AG20443 (cell line): ENCODE results near the gene LTBP1.
"Not testable (repeated sequence)": the region's sequence is repeated elsewhere in the genome, so short reads cannot be mapped to it uniquely, and the experiment has no call there.

ENCODE experiments used
- DNase-seq: peaks from one replicate; pipeline ENCODE4 v3.0.0; 2012; ENCODE audit warnings: low spot score, mixed read lengths

LTBP1 gene

DNA sequence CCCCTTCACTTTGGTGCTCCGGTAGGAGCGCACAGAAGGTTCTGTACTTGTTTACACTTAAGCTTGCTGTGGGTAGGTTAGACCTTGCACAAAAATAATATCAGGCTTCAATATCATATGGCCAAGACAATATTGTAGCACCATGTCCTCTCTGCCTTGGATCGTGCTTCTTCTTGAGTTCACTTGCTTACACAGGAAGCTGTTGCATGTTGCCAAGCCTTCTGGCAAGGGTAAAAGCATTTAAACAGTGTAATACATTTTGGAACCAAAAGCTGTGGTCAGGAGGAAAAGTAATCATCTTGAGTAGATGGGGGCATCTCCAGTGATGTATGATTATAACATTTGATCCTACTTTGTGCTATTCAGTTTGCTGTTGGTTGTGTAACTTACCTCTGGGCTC is 197.5 kb downstream of the LTBP1 start:
- DNase-seq = no peak

DNA sequence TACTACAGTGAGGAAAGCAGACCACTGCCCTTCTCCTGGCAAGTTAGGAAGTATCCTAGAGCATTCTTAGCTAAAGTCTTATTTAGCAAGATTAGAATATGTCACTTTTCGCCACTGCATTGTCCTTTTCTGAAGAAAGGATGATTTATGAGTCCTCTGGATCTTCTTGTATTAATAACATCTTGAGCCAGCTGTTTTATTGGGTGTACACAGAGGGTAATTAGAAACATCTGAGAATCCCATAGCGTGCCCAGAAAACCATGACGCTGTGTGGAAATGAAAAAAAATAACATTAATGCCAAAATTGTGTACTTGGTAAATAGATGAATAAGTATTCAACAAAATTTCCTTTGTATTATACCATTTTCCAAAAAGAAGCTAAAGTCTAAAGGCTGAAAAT is 198.7 kb downstream of the LTBP1 start:
- DNase-seq = peak; percentile 60

DNA sequence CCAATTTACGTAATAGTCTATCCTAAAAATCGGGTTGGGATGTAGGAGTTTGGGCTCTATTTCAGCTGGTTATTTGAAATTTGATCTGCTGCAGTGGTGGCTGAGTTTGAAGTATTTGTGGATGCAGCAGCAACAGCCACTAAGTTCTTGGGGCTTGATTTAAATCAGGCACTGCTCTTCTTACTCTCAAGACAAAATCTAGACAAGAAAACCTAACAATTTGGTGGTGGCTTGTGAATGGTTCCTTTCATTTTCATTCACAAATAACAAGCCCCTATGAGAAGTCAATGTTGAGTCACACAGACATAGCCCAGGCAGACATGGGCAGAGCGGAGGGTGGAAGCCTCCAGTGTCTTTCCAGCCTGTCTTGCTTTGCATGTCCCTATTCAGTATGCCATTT is 199.3 kb downstream of the LTBP1 start:
- DNase-seq = peak; percentile 46

DNA sequence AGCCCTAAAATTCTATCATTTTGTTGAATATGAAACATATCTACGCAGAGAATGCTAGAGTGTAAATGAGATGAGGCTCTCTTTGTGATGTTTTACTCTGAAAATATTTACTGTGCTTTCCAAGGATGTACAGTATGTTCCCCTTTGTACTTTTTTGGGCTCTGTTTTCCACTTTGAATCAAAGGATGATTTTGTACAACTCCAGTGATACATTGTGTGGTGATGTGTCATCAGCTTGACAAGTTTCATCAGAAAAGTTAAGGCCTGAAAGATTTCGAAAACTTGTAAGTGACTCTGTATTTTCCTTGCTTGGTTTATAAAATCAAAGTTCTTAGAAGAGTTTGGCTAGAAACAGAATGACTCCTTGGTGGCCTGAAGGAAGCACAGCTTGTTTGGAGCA is 206.3 kb downstream of the LTBP1 start:
- DNase-seq = peak; percentile 14

DNA sequence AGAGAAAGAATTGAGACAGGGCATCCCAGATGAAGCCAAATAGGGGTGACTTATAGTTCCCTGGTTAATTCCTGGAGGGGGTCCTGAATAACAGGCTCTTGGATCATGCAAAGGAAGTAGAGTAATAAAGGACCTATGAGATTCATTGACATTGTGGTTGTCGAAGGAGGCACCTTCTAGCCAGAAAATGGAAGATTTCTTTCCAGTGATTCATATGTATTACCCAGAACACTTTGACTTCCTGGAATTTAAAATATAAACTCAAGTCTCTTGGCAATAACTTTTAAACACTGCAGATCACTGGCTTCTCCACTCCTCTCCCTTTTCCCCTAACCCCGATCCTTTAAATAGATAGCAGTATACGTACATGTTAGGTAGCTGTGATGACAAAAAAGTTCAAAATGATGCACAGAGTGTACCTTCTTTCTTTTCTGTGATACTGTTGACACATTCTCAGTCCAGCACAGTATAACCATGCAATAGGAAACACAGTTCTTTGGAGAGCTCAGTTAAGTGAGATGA is 211.8 kb downstream of the LTBP1 start:
- peak; percentile 57 for DNase-seq

DNA sequence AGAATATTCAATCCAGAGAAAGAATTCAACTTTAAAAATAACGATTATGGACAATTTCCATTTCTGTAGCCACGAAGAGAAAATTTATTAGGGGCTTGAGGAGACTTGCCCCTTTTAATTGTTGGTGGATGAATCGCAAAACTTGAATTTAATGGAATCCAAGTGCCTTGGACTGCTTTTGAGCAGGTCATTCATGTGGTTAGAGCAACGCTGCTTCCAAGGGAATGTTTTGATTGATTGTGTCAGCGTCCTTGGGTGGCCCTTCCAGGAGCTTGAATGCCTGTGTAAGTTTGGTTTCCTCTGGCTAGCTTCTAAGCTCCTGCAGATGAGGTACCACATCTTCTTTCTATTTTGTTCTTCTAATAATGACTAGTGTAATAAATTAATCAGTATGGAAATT is 213.4 kb downstream of the LTBP1 start:
- no peak for DNase-seq

DNA sequence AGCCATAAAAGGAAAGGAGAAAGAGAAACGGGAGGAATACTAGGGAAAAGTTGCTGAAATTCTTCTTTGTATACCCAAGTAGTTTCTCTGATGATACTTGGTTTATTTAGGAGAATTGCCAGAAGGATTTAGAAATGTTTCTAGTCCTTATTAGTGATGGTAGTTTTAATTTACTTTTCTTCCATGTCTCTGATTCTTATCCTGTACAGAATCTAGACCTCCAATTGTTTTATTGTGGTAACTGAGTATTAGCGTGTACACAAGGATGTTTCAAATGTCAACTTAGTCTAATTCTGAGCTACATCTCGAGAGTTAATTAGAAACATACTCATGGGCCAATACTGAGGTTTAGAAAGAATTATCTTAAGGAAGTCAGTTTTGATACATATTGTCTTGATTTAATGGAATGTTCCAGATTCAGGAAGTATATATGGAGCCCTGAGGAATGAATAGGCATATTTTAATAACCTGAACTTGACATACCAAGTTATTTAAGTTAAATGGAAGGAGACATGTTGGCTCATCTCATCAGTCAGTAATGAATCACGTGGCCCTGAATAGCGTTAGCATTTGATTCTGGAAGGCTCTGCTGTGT is 219.6 kb downstream of the LTBP1 start:
- DNase-seq = peak; percentile 24

DNA sequence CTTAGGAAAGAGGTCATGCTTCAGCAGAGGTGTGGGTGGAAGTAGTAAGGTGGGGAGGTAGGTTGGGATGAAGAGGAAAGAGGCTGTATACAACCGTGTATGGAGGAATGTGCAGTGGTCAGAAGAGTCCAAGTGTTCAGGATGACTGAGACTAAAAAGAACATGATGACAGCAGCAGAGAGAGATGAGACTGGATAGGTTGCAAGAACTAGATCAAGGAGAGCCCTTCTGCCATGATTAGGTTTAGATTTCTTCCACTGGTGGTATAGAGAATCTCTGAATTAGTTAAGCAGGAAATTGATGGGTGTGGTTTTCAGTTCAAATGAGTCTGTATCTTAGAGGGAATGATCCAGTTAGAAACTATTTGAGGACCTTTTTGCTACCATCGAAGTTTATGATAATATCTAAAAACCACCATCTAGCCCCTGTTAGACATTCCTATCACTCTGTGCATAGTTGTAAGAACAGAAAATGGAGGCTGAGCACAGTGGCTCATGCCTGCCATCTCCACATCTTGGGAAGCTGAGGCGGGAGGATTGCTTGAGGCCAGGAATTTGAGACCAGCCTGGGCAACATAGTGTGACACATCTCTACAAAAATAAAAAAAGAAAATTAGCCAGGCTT is 221.0 kb downstream of the LTBP1 start:
- peak; percentile 18 for DNase-seq

DNA sequence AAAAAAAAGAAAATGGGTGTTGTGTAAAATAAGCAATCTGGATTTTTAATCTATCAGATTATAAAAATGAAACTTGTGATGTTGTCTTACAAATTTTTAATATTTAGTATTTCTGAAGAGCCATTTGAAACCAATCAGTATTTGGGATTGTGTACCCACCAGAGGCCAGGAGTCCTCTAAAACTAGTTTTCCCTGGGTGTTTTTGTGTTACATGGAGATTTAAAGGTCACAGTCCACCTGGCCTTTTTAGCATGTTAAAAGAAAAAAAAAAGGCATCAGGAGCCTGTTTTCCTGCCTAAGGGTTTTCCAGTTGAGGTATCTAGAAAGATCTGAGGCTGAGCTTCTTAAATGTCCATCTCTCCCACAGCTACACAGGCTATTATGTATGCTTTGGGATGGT is 221.7 kb downstream of the LTBP1 start:
- no peak for DNase-seq

DNA sequence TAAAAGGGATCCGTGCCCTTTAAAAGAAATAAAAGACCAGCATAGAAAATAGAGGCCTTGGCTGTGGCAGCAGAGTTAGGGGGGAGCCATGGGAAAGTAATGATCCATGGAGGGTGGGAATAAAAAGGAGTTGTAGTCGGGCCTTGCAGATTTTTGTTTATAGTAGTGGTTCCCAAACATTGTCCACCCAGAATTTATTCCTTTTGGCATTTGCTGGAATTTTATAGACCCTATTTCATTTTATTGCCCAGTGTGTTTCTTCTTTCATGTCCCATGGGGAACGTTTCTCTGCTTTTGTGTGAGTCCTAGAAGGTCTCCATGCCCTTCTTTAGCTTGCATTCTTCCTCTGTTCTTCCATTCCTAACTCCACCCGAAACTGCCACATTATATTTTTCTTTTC is 222.2 kb downstream of the LTBP1 start:
- DNase-seq = no peak

DNA sequence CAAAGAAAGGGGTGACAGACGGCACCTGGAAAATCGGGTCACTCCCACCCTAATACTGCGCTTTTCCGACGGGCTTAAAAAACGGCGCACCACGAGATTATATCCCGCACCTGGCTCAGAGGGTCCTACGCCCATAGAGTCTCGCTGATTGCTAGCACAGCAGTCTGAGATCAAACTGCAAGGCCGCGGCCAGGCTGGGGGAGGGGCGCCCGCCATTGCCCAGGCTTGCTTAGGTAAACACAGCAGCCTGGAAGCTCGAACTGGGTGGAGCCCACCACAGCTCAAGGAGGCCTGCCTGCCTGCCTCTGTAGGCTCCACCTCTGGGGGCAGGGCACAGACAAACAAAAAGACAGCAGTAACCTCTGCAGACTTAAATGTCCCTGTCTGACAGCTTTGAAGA is 223.5 kb downstream of the LTBP1 start:
- DNase-seq = not testable (repeated sequence)

DNA sequence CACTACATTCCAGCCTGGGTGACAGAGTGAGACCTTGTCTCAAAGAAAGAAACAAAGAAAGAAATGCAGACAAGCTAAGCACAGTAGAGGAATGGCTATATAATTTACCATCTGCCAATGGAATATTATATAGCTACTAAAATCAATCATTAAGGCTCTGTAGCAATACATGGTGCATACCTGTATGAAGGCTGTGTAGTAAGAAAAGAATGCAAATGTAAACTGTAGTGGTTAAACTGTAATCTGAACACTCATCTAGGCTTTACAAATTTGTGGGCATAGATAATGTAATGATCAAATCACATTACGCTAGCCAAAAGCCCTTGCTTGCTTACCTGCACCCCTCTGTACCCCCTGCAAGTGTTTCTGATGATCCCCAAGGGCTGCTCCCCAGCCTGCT is 230.9 kb downstream of the LTBP1 start:
- DNase-seq = no peak

DNA sequence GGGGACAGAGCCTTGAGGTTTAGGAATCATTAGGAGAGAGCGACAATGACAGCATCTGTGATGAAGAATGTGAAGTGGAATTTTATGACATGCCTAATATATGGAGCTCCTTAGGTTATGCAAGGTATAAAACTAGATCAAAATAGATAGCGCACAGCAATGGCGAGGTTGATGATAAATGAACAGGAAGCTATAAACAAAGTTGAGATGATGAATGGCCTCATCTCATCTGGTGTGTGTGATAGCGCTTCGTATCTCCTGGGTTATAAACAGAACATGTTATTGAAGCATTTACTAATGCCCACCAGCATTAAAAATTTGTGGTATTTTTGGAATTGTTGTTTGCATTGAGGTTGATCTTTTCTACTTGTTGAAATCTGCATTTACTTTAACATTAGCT is 231.5 kb downstream of the LTBP1 start:
- DNase-seq = no peak

DNA sequence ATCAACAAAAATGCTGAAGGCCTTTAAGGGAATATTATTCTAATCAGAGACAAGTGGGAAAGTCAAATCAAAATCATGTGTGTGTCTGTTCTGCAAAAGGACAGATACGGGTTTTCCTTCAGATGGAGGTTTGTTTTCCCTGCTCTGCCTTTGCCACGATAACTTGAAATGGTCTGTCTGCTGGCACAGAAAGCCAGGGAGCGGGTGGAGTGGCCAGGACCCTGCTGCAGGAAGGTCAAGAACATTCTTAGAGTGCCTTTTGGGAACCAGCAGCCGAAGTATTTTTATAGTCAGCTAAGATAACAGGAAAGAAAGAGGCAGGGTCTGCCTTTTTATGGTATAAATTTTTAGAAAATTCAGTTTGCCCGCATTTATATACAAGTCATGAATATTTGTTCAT is 234.2 kb downstream of the LTBP1 start:
- DNase-seq = no peak

DNA sequence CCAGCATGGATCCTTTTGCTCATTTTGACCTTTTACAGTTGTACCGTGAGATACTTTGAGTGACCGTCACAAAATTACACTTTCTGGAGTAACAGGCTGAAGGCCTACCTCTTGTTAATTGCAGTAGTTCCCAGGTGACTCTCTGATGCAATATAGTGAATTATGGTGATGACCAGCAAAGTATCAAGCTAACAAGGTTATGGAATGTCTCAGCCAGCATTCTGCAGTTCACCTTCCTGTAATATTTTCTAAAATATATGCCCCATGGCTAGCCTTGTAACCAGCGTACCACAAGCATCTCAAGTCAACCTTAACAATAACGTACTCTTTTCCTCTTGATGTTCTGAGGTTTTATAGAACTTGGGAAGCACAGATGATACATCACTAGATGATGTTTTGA is 234.7 kb downstream of the LTBP1 start:
- DNase-seq = no peak

DNA sequence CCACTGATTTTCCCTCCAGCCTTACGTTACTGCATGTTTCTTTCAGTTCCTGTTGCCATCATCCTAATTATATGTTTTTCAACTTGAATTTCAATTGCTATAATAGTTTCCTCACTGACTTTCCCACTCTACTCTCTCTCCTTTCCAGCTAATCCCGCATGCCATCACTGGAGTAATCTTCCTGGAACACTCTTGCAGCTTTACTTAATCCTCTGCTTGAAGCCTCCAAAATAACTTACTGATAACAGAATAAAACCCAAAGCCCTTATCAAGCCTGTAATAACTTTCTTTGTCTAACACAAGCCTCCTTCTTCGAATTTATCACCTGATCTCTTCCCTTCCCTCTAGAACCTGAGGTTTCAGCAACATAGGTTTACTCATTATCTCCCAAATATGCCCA is 237.3 kb downstream of the LTBP1 start:
- no peak for DNase-seq

DNA sequence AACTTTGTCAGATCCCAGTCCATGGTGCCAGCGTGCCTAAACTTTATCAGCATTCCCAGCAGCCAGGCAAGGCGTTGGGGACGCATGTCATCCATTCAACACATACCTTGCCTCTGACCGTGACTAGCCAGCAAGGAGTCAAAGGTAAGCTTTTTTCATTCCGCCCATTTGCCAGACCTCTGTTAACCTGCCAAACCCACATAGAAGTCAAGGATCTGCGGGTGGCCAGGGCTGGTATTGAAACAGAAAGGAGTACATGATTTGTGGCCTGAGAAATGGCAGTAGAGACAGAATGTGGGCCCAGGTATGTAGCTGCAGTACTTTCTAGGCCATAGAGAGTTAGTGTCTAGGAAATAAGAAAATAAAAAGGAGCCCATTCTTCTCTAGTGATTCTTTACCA is 240.2 kb downstream of the LTBP1 start:
- no peak for DNase-seq

DNA sequence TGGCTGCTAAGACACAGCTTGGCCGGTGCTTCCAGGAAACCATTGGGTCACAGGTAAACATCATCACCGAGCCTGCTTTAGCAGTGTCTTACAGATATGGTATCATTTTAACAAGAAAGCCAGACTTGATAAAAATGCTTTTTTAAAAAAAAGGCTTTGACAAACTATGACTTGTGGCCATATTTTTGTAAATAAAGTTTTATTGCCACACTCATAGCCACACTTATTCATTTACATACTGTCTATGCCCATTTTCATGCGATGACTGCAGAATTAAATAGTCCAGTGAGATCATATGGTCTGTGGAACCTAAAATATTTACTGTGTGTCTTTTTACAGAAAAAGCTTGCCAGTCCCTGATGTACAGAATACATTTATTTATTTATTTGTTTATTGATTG is 242.0 kb downstream of the LTBP1 start:
- no peak for DNase-seq

DNA sequence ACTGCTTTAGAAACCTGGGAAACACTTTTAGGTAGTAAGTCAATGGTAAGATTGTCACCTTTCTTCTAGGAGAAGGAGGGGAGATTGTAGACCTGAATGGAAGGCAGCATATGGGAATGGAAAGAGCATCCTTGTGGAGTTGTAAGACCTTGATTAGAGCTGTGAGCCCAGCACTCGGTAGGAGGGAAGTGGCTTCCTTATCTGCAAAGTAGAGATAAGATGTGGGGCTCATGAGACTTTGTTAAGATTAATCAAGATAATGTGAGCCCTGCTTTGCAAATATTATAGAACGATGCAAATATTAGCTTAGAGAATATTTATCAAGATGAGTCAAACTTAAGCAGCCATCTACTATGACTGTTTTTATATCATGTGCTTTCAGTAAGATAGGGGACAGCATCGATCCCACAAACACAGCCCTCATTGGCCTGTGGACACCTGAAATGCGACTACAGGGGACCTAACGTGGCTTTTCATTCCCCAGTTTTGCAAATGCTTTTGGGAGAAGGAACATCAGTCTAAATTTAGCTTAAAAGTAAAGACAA is 243.7 kb downstream of the LTBP1 start:
- no peak for DNase-seq

DNA sequence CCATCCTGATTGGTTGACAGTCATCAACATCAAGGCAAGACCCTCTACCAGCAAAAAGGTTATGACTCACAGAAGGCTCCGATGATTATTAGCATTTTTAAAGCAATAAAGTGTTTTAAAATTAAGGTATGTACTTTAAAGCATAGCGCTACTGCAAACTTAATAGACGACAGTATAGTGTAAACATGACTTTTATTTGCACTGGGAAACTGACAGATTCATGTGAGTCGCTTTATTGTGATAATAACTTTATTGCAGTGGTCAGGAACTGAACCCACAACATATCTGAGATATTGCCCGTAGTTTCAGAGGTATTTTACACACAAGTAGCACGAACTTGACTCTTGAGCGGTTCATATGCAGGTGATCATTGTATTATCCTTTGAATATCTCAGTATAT is 249.1 kb downstream of the LTBP1 start:
- DNase-seq = no peak

DNA sequence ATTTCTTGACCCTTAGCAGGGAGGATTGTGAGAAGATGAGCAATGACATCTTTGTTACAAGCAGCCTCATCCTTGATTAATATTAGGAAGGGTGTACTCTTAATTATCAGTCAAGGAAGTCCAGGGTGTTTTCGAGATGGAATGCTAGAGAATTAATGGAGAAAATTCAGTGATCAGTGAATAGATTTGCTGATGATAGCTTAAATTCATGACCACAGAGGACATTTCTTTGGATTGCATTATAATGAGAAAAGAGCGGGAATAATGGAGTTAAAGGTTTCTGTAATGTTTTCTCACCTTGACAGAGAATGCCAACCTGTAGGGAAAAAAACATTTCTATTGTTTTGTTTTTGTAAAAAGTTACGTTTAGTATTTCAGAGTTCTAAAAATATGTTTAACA is 249.9 kb downstream of the LTBP1 start:
- DNase-seq = no peak

DNA sequence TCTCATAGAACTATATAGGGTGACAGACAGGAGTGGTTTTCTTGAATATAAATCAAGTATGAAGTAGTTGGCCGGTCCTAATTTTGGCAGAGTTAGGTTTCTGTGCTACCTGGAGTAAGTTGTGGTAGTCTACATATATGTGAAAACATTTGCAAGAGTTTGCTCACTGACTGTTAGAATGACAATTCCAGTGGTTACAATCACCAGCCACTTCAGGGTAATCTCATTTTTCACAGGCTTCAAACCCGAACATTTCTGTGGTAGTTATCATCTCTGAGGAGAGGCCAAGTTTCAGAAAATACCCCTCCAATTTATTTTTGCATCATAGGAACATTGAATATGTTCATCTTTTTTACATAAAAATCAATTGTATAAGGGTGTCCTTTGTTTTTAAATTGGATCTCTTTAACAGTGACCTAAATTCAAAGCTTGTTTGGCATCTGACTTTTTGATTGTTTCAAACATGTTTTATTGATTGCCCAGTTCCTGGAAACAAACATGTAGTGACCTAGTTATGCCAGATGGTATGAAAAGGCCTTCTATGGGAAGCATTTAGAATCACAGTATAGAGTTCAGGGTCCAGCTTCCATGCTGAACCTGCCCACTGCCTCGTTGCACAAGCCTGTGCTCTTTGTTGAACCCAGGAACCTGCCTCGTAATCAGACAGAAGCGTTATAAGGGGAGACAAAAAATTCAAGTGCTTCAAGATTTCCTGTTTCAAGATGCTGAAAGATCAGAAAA is 250.6 kb downstream of the LTBP1 start:
- no peak for DNase-seq
